ENCODE results near the gene FBXW10B.
"Not testable (repeated sequence)": the region's sequence is repeated elsewhere in the genome, so short reads cannot be mapped to it uniquely, and the experiment has no call there.

The FBXW10B gene

DNA sequence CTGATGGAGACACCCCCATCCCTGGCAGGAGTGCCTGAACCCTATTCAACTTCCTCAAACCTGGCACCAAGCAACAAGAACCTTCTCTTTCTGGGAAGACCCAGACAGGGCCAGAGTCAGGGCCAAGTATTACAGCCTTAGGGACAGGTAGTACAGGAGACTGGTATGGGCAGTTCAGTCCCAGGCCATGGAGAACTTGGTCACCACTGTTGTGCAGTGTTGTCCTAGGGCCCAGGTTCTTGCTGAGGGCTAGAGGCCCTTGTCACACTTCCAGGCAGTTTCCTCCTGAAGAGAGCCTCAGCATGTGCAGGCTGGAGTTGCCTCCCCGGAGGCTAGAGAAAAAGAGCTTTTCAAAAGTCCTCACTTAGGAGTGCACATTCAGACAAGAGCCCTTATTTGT lies 28.7 kb downstream of the FBXW10B start:
- not testable (repeated sequence) for H3K4me3 ChIP-seq (ENCODE audit: control insufficient read depth, low read depth, low read length); DNase-seq (ENCODE audit: low read depth)

DNA sequence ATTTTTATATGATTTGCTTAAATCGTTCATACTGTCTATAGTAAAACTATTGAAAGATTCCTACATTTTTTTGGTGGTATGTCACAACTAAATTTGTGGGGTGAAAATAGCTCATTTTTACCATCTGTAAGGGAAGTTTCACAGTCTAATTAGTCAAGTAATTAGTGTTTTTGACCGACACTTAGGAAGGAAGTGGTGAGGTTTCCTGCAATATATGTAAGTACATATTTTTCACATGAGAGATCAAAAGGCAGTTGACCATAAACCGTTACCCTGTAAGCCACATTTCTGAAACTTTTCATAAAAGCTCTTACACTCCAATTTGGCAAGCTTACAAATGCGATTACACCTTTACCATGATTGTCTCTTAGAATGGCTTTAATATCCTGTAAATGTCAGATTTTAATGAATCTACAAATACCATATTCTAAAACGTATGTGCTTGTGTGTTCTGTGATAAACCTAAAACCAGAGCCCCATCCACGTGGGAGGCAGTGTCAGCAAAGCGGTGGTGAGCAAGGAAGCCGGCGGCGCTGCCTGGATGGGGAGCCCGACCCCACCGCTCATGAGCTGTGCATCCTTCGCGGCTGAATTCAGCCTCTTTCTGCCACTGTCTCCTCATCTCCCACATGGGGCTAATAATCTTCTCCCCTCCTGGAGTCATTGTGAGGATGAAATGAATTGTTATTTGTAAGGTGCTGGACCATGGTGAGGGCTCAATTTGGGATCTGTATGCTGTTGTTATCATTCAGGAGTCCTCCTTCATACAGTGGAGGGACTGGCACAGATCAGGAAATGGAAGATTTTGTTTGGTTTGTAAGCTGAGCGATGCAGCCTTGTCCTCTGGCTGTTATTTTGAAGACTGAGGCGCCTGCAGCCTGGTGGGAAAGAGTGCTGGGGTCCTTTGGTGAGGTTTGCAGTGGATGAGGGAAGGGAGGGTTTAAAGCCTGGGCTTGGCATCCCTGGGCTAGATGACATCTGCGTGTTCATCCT lies 29.7 kb downstream of the FBXW10B start:
- DNase-seq (ENCODE audit: low read depth); H3K4me3 ChIP-seq (ENCODE audit: control insufficient read depth, low read depth, low read length): not testable (repeated sequence)

DNA sequence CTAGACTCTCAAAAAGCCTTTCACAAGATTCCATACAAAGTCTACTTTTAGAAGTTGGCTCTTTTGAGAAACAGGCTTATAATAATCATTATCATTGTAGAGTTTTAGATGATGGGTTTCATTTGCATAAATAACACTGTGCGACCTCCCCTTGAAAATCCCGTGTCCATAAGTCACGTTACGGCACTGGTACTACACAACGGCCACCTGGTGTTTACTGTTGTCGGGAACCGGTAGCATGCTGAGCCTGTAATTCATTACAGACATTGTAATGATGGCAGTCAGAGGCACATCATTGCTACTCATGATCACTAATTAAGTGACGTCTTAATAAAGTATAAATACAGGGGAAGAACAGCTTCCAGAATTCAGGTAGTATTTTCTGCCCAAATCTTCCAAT lies 31.5 kb downstream of the FBXW10B start:
- not testable (repeated sequence) for H3K4me3 ChIP-seq (ENCODE audit: control insufficient read depth, low read depth, low read length); DNase-seq (ENCODE audit: low read depth)

DNA sequence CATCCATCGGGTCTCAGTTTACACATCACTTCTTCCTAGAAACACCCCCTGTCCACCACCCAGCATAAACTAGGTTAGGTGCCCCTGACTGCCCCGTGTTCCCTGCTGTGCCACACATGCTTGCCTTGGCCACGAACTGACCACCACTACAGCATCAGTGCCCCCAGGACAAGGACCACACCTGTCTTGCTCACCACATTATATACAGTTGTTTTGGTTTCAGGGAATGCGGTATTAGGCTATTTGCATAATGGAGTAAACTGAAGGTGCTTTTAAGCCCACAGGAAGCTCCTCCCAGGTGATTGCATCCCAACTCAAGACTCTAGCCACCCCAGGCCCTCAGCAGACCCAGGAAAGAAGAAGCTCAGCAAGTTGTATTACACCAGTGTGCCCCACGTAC lies 36.2 kb downstream of the FBXW10B start:
- DNase-seq (ENCODE audit: low read depth); H3K4me3 ChIP-seq (ENCODE audit: control insufficient read depth, low read depth, low read length): not testable (repeated sequence)

DNA sequence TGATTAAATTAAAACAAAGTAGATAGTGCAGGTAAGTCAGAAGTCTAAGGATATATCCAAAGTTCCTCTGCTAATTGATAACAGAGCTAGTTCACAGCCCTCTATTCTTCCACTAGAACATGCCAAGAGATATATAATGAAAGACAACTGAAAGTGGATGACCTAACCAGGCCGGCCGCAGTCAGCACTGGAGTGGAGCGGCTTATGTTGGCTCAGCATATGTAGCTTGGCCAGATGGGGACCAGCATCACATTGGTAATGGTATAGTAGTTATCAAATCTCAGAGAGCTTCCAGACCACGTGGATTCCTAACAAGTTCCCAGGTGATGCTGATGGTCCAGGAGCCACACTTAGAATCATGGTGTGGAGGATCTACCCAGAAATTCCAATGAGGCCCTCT lies 38.0 kb downstream of the FBXW10B start:
- DNase-seq (ENCODE audit: low read depth); H3K4me3 ChIP-seq (ENCODE audit: control insufficient read depth, low read depth, low read length): not testable (repeated sequence)

DNA sequence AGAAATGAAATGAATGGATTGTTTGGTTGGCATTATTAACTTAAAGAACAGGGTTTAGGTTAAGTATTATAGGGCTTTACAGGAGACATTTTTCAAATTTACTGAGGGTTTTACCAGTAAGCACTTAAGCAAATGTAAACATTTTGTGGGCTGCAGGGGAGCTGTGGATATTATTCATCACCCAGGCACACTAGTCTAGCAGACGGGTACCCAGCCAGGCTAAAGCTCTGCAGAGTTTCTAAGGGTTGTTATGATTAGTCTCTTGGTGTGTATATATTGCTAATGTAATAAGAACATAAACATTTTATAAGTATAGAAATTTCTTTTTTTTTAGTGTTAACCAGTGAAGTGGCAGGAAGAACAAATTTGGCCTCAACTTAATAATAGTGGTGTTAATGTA lies 42.7 kb downstream of the FBXW10B start:
- not testable (repeated sequence) for H3K4me3 ChIP-seq (ENCODE audit: control insufficient read depth, low read depth, low read length); DNase-seq (ENCODE audit: low read depth)

DNA sequence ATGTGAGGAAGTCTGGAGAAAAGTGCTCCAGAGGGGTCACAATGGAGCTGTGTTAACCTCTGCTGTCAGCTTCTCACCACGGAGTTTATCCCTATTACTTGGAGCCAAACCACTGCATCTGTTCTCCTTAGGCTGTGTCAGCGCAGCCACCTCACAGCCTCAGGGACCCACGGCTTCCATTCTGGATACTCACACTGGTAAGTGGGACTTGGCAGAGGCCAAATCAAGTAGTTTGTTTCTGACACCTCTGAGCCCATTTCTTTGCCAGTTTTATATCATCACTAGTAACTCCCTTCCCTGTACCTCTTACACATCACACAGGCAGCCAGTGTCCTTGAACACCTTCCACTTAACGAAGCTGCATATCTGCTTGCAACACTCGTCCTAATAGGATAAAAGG lies 44.8 kb downstream of the FBXW10B start:
- not testable (repeated sequence) for DNase-seq (ENCODE audit: low read depth); H3K4me3 ChIP-seq (ENCODE audit: control insufficient read depth, low read depth, low read length)

DNA sequence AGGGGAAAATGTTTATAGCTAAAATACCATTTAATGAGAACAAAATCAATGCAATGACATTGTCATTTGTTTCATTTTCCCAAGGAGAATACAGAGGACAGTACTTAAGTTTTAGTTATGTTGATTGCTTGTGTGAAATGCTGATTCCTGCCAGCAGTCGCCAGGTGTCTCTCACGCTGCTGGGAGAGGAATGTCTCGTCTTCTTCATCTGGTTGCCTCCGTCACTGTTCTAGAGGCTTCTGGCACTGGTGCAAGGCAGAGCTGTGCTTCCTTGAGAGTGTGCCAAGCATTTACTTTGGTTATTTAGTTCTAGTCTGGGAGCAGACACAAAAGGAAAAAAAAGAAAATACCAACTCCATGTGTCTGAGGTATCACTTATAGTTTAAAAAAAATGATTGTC lies 45.6 kb downstream of the FBXW10B start:
- not testable (repeated sequence) for DNase-seq (ENCODE audit: low read depth); H3K4me3 ChIP-seq (ENCODE audit: control insufficient read depth, low read depth, low read length)

All from fibroblast of mammary gland (primary cell).